ENCODE data around the gene TXNDC8.

- TF ChIP-seq, protein P1, sequence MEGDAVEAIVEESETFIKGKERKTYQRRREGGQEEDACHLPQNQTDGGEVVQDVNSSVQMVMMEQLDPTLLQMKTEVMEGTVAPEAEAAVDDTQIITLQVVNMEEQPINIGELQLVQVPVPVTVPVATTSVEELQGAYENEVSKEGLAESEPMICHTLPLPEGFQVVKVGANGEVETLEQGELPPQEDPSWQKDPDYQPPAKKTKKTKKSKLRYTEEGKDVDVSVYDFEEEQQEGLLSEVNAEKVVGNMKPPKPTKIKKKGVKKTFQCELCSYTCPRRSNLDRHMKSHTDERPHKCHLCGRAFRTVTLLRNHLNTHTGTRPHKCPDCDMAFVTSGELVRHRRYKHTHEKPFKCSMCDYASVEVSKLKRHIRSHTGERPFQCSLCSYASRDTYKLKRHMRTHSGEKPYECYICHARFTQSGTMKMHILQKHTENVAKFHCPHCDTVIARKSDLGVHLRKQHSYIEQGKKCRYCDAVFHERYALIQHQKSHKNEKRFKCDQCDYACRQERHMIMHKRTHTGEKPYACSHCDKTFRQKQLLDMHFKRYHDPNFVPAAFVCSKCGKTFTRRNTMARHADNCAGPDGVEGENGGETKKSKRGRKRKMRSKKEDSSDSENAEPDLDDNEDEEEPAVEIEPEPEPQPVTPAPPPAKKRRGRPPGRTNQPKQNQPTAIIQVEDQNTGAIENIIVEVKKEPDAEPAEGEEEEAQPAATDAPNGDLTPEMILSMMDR (conservative IDR thresholded peaks at IDR 0.05; ENCODE audit: low read length) = no peak
- TF ChIP-seq EZH2phosphoT487 (IDR thresholded peaks at IDR 0.05; ENCODE audit: borderline replicate concordance) = no peak
These were observed 13.4 kb upstream of the TXNDC8 start for GRCh38 chr9:110351009-110351467.
